B cell (primary cell): ENCODE results near the gene MAPK10. TPM values are rescaled to one million over a fixed set of nuclear protein-coding genes. Genes with fewer than 3 reads are reported as not detected.

Experiments used
- ATAC-seq: fragments of 200-7000 bp; cut with Tn5 transposase; one replicate; pipeline ENCODE4 v1.10.0; 2021; ENCODE audit warnings: low read depth, mild to moderate bottlenecking, moderate number of reproducible peaks, moderate library complexity
- CTCF ChIA-PET: fragments of 350-600 bp; sonication (Branson Sonifier 250); formaldehyde crosslinking; loops from one replicate; lab custom pipeline; 2021; ENCODE audit warnings: antibody characterized with exemption, inconsistent platforms; lab: Charles Lee
- POLR2A ChIA-PET: fragments of 350-600 bp; sonication (Branson Sonifier 250); formaldehyde crosslinking; loops from one replicate; lab custom pipeline; 2021; ENCODE audit warnings: antibody characterized with exemption; lab: Charles Lee
- DNase-seq: peaks from one replicate; pipeline ENCODE4 v3.0.0; 2013
- H2AFZ ChIP-seq: 2 replicates; pipeline ENCODE4 v1.6.1; 2012; ENCODE audit warnings: mild to moderate bottlenecking, low read depth, low read length; ENCODE audit not compliant: insufficient read depth, poor library complexity, severe bottlenecking
- H3K27ac ChIP-seq, 2 donors: 1 replicate in 1 of 2; 2 replicates in 1 of 2; pipeline ENCODE4 v1.5.1; 2012 to 2013; ENCODE audit warnings: low read length in 2 of 2, mild to moderate bottlenecking in 2 of 2, moderate library complexity in 1 of 2
- H3K27me3 ChIP-seq, 4 experiments: fragments of 200-600 bp in 1 of 4; sonication (generic) in 1 of 4; replicated peaks in 1 of 4; 1 replicate in 2 of 4; 2 replicates in 2 of 4; pipeline versions ENCODE4 v1.6.1 to v1.7.0; 2013 to 2016; ENCODE audit warnings: low read length in 3 of 4, mild to moderate bottlenecking in 2 of 4, mixed read lengths in 1 of 4, moderate library complexity in 1 of 4; ENCODE audit not compliant: insufficient read depth in 4 of 4, control insufficient read depth in 3 of 4; ENCODE audit errors: control extremely low read depth in 1 of 4
- H3K36me3 ChIP-seq, 2 experiments: replicated peaks in 1 of 2; 1 replicate in 1 of 2; 2 replicates in 1 of 2; pipeline versions ENCODE4 v1.6.1 to v1.7.1; 2013; ENCODE audit warnings: low read length in 1 of 2; ENCODE audit not compliant: insufficient read depth in 2 of 2, control insufficient read depth in 1 of 2; ENCODE audit errors: control extremely low read depth in 1 of 2, extremely low read depth in 1 of 2
- H3K4me1 ChIP-seq, 2 donors: fragments of 200-600 bp in 1 of 2; sonication (generic) in 1 of 2; 1 replicate in 1 of 2; 2 replicates in 1 of 2; pipeline versions ENCODE4 v1.5.1 to v1.6.1; 2013 to 2017; ENCODE audit warnings: low read length in 2 of 2; ENCODE audit not compliant: control insufficient read depth in 2 of 2, insufficient read depth in 2 of 2
- H3K4me2 ChIP-seq: replicated peaks from 2 replicates; pipeline ENCODE3; 2012; ENCODE audit warnings: mild to moderate bottlenecking, low read depth, low read length; ENCODE audit not compliant: poor library complexity, severe bottlenecking
- H3K4me3 ChIP-seq, 5 experiments: fragments of 200-600 bp in 1 of 5; sonication (generic) in 1 of 5; 1 replicate in 3 of 5; 2 replicates in 2 of 5; pipeline versions ENCODE4 v1.5.1 to v1.7.0; 2011 to 2016; ENCODE audit warnings: low read length in 4 of 5, mild to moderate bottlenecking in 4 of 5, low read depth in 2 of 5, control low read depth in 1 of 5, moderate library complexity in 1 of 5; ENCODE audit not compliant: insufficient read depth in 1 of 5; ENCODE audit errors: control extremely low read depth in 1 of 5, extremely low read depth in 1 of 5
- H3K79me2 ChIP-seq: fragments of 200-600 bp; sonication (generic); one replicate; pipeline ENCODE4 v1.6.0; 2016; ENCODE audit warnings: low read length; ENCODE audit not compliant: control insufficient read depth, insufficient read depth
- H3K9ac ChIP-seq: fragments of 200-600 bp; sonication (generic); 2 replicates; pipeline ENCODE4 v1.6.1; 2017; ENCODE audit warnings: mild to moderate bottlenecking, low read length, moderate library complexity
- H3K9me3 ChIP-seq, 3 donors: one replicate each; pipeline versions ENCODE4 v1.6.1 to v1.7.1; 2013; ENCODE audit warnings: low read length in 2 of 3; ENCODE audit not compliant: control insufficient read depth in 2 of 3, insufficient read depth in 1 of 3; ENCODE audit errors: control extremely low read depth in 1 of 3
- H4K20me1 ChIP-seq: 2 replicates; pipeline ENCODE4 v1.6.0; 2012; ENCODE audit warnings: mild to moderate bottlenecking, low read length; ENCODE audit not compliant: insufficient read depth, control insufficient read depth, poor library complexity, severe bottlenecking
- H3K27ac Mint-ChIP-seq: one replicate; pipeline ENCODE4 v1.8.0; 2021; ENCODE audit warnings: mixed read lengths
- H3K27me3 Mint-ChIP-seq: one replicate; pipeline ENCODE4 v1.8.0; 2021; ENCODE audit warnings: mixed read lengths
- H3K4me1 Mint-ChIP-seq: one replicate; pipeline ENCODE4 v1.8.0; 2021; ENCODE audit warnings: mixed read lengths
- H3K4me3 Mint-ChIP-seq: one replicate; pipeline ENCODE4 v1.8.0; 2021; ENCODE audit warnings: mixed read lengths
- H3K9me3 Mint-ChIP-seq: one replicate; pipeline ENCODE4 v1.8.0; 2022; ENCODE audit warnings: mixed read lengths; ENCODE audit not compliant: insufficient read depth
- EZH2 ChIP-seq: IDR thresholded peaks from 2 replicates; pipeline ENCODE4 v1.6.1; 2012; ENCODE audit warnings: borderline replicate concordance, low read depth, mild to moderate bottlenecking, moderate library complexity, low read length; ENCODE audit not compliant: insufficient read depth, poor library complexity, severe bottlenecking
- WGBS: methylation state at CpG from one replicate; pipeline ENCODE4 v1.1.5; 2013; ENCODE audit warnings: missing lambda C conversion rate; ENCODE audit not compliant: insufficient coverage; 5-methylcytosine and 5-hydroxymethylcytosine counted together
- intact Hi-C: fragments of 100-400 bp; cut with micrococcal nuclease; formaldehyde crosslinking; loops from one replicate; pipeline ENCODE4 v1.10.0; 2022
- polyA plus RNA-seq: library from polyadenylated mRNA; depleted of rRNA; stranded (reverse); fragments of >200 nt; gene quantifications from 2 replicates; pipeline ENCODE4 v1.2.3, GENCODE V29; 2012
- total RNA-seq, 2 donors: library from RNA; stranded (reverse); fragments of 120-200 nt in 1 of 2; gene quantifications; 1 replicate in 1 of 2; 2 replicates in 1 of 2; pipeline versions ENCODE4 v1.2.3 to v1.2.4, GENCODE V29; 2013 to 2022
- TF ChIP-seq, protein P1 (sequence below): fragments of 200-600 bp; IDR thresholded peaks from one replicate; pipeline ENCODE4 v1.8.0; 2022; ENCODE audit warnings: antibody characterized with exemption, mild to moderate bottlenecking

MAPK10 gene
- total and polyA plus RNA-seq, 2 donors (not counting 1 experiment from before 2014, with no cell fraction given): 0.03 to 3.1 TPM

DNA sequence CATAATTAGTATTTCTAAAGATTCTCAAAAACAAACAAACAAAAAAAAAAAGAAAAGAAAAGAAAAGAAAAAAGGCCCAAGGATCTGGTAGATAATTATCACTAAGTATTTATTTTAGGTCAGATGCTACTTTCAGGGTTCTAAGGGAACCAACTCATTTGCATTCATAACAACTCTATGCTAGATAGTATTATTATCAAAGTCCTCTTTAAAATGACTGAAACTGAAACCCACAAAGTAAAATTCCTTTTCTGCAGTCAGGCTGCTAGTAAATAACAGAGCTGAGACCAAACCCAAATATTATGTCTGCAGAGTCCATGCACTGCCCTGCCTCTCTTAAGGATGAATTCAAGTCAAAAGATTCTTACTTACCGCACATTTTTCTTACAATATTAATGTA lies 38.3 kb upstream of the MAPK10 start:
- Histone ChIP-seq H3K27me3 (no peaks in the 10 kb centered on the region), H3K4me2 (no peak overlapping the region), H2AFZ (no peak overlapping the region), H4K20me1 (no peaks in the 10 kb centered on the region), H3K27ac (no peak overlapping the region), H3K4me3 (no peak overlapping the region), H3K79me2 (no peaks in the 10 kb centered on the region), H3K9me3 (no peaks in the 10 kb centered on the region), H3K9ac (no peak overlapping the region), H3K4me1 (no peaks in the 10 kb centered on the region), H3K36me3 (no peaks in the 10 kb centered on the region)
- H3K27me3 Mint-ChIP-seq: peaks cover 7% of the 10 kb centered on the region
- WGBS: no CpG with 5 or more reads among the region's 1 CpG
- intact Hi-C loops: no loop called here
- H3K4me3 Mint-ChIP-seq: no peak overlapping the region
- no peaks in the 10 kb centered on the region for H3K4me1 Mint-ChIP-seq
- H3K9me3 Mint-ChIP-seq: no peaks in the 10 kb centered on the region
- ChIA-PET CTCF (no interaction called here), POLR2A (no interaction called here)
- H3K27ac Mint-ChIP-seq: no peak overlapping the region
- ATAC-seq (no peak), DNase-seq (no peak)
- TF ChIP-seq, protein P1, sequence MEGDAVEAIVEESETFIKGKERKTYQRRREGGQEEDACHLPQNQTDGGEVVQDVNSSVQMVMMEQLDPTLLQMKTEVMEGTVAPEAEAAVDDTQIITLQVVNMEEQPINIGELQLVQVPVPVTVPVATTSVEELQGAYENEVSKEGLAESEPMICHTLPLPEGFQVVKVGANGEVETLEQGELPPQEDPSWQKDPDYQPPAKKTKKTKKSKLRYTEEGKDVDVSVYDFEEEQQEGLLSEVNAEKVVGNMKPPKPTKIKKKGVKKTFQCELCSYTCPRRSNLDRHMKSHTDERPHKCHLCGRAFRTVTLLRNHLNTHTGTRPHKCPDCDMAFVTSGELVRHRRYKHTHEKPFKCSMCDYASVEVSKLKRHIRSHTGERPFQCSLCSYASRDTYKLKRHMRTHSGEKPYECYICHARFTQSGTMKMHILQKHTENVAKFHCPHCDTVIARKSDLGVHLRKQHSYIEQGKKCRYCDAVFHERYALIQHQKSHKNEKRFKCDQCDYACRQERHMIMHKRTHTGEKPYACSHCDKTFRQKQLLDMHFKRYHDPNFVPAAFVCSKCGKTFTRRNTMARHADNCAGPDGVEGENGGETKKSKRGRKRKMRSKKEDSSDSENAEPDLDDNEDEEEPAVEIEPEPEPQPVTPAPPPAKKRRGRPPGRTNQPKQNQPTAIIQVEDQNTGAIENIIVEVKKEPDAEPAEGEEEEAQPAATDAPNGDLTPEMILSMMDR: no peak
- TF ChIP-seq EZH2: no peak

DNA sequence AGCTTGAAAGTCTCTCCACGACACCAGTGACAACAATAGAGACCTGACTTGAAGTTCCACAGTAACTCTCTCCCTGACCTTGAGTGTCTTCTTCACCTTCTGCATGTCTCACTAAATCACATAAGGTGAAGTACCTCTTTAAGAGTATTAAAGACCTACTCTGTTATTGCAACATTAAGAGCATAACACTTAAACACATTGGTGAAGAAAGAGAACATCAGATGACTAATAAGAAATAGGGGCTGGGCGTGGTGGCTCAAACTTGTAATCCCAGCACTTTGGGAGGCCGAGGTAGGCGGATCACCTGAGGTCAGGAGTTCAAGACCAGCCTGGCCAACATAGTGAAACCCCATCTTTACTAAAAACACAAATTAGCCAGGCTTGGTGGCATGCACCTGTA lies 33.9 kb upstream of the MAPK10 start:
- intact Hi-C loops: no loop called here
- Histone ChIP-seq H3K36me3 (no peaks in the 10 kb centered on the region), H3K4me2 (no peak overlapping the region), H3K79me2 (no peaks in the 10 kb centered on the region), H3K4me3 (no peak overlapping the region), H3K27ac (no peak overlapping the region), H2AFZ (no peak overlapping the region), H3K4me1 (no peaks in the 10 kb centered on the region), H4K20me1 (no peaks in the 10 kb centered on the region), H3K27me3 (peaks cover 0 to 2% (median 0%) of the 10 kb centered on the region in 4 experiments), H3K9ac (no peak overlapping the region), H3K9me3 (no peaks in the 10 kb centered on the region)
- 89% methylated on average over 3 of the region's 4 CpGs for WGBS
- TF ChIP-seq, protein P1: no peak
- TF ChIP-seq EZH2: no peak
- ATAC-seq: no peak
- ChIA-PET CTCF (no interaction called here), POLR2A (no interaction called here)
- Mint-ChIP-seq H3K27ac (no peak overlapping the region), H3K4me1 (no peaks in the 10 kb centered on the region), H3K4me3 (no peak overlapping the region), H3K9me3 (no peaks in the 10 kb centered on the region), H3K27me3 (peaks cover 3% of the 10 kb centered on the region)
- no peak for DNase-seq
